ENCODE measurements around the gene HMG20A. TPM values are rescaled to one million over a fixed set of nuclear protein-coding genes. Genes with fewer than 3 reads are reported as not detected.

The HMG20A gene
- total and polyA plus RNA-seq, 10 of the 15 experiments (the other 5 are each of a cell fraction or from before 2014, with no cell fraction given): 30.0 to 98.7 (median 46.8) TPM

DNA sequence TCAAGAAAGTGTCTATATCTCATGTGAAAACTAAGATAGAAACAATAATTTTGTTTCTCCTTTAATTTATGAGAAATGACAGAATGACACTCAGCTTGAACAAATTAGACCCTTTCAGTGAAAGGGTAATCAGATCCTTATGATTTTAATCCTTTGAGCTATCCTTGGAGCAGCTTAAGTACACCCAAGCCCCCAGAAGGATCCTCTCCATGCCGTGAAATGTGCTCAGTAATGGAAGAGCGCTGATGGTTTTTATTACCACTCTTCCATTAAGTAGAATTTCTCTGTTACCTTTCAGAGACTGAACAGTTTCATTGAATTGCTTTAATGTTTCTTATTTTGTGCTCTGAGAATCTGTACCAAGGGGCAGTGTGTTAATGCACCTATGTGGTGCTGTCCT, 54.3 kb downstream of the HMG20A start (continued):
- TF ChIP-seq, protein P1, sequence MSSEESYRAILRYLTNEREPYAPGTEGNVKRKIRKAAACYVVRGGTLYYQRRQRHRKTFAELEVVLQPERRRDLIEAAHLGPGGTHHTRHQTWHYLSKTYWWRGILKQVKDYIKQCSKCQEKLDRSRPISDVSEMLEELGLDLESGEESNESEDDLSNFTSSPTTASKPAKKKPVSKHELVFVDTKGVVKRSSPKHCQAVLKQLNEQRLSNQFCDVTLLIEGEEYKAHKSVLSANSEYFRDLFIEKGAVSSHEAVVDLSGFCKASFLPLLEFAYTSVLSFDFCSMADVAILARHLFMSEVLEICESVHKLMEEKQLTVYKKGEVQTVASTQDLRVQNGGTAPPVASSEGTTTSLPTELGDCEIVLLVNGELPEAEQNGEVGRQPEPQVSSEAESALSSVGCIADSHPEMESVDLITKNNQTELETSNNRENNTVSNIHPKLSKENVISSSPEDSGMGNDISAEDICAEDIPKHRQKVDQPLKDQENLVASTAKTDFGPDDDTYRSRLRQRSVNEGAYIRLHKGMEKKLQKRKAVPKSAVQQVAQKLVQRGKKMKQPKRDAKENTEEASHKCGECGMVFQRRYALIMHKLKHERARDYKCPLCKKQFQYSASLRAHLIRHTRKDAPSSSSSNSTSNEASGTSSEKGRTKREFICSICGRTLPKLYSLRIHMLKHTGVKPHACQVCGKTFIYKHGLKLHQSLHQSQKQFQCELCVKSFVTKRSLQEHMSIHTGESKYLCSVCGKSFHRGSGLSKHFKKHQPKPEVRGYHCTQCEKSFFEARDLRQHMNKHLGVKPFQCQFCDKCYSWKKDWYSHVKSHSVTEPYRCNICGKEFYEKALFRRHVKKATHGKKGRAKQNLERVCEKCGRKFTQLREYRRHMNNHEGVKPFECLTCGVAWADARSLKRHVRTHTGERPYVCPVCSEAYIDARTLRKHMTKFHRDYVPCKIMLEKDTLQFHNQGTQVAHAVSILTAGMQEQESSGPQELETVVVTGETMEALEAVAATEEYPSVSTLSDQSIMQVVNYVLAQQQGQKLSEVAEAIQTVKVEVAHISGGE (CRISPR knock-in tag; IDR thresholded peaks at IDR 0.05): no peak
- TF ChIP-seq RFX5 (IDR thresholded peaks at IDR 0.05; ENCODE audit: low read depth, low read length) (no peak), HCFC1 (IDR thresholded peaks at IDR 0.05; ENCODE audit: low read length) (no peak), NBN (IDR thresholded peaks at IDR 0.05) (no peak), MYB (IDR thresholded peaks at IDR 0.05; ENCODE audit: borderline replicate concordance, low read depth, low read length) (no peak), NKRF (conservative IDR thresholded peaks at IDR 0.05) (no peak), E2F4 (IDR thresholded peaks at IDR 0.05; ENCODE audit: low read depth, low read length) (no peak), HDGF (IDR thresholded peaks at IDR 0.05) (no peak), MAX (IDR thresholded peaks at IDR 0.05; ENCODE audit: low read depth, low read length) (no peak)
- TF ChIP-seq, protein P2, sequence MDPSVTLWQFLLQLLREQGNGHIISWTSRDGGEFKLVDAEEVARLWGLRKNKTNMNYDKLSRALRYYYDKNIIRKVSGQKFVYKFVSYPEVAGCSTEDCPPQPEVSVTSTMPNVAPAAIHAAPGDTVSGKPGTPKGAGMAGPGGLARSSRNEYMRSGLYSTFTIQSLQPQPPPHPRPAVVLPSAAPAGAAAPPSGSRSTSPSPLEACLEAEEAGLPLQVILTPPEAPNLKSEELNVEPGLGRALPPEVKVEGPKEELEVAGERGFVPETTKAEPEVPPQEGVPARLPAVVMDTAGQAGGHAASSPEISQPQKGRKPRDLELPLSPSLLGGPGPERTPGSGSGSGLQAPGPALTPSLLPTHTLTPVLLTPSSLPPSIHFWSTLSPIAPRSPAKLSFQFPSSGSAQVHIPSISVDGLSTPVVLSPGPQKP (IDR thresholded peaks at IDR 0.05; ENCODE audit: low read depth, low read length): no peak
- TF ChIP-seq, protein P3, sequence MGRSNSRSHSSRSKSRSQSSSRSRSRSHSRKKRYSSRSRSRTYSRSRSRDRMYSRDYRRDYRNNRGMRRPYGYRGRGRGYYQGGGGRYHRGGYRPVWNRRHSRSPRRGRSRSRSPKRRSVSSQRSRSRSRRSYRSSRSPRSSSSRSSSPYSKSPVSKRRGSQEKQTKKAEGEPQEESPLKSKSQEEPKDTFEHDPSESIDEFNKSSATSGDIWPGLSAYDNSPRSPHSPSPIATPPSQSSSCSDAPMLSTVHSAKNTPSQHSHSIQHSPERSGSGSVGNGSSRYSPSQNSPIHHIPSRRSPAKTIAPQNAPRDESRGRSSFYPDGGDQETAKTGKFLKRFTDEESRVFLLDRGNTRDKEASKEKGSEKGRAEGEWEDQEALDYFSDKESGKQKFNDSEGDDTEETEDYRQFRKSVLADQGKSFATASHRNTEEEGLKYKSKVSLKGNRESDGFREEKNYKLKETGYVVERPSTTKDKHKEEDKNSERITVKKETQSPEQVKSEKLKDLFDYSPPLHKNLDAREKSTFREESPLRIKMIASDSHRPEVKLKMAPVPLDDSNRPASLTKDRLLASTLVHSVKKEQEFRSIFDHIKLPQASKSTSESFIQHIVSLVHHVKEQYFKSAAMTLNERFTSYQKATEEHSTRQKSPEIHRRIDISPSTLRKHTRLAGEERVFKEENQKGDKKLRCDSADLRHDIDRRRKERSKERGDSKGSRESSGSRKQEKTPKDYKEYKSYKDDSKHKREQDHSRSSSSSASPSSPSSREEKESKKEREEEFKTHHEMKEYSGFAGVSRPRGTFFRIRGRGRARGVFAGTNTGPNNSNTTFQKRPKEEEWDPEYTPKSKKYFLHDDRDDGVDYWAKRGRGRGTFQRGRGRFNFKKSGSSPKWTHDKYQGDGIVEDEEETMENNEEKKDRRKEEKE (IDR thresholded peaks at IDR 0.05): no peak
